Activated CD8-positive, alpha-beta memory T cell treated with anti-CD3 and anti-CD28 coated beads, Interleukin-2, amount 50 U/mL, for 1 hour (primary cell): Measurements from ENCODE around the gene PRPS1L1.

Source experiments
- DNase-seq: peaks from one replicate; pipeline ENCODE4 v3.0.0-alpha.2; 2020; ENCODE audit errors: extremely low read depth

The PRPS1L1 gene

GRCh38 chr7:18027628-18028027, at the start of gene PRPS1L1:
Gene PRPS1L1, minus strand, starts transcription at chr7:18027846.
- DNase-seq = no peak

- DNase-seq = no peak
Measured at GRCh38 chr7:18076461-18076860, 48.8 kb upstream of the PRPS1L1 start.

DNA sequence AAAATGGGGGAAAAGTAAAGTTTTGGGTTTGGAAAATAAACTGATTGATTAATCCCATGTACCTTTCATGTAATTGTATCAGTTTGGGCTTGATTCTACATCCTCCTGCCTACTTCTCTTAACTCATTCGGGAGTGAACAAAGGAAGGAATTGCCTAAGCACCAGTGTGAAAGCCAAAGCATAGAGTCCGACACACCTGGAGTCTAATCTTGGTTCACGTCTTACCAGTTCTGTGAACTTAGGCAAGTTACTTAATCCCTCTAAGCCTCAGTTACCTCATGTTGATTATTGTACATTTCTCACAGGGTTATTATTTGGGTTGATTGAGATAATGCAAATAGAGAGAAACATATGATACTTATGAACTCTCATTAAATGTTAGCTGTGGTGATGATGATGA, 41.1 kb upstream of the PRPS1L1 start:
- no peak for DNase-seq

GRCh38 chr7:18064242-18064838, 36.7 kb upstream of the PRPS1L1 start:
- no peak for DNase-seq

- no peak for DNase-seq
Measured at GRCh38 chr7:18063149-18063901, 35.7 kb upstream of the PRPS1L1 start.

GRCh38 chr7:18059171-18059570, 31.5 kb upstream of the PRPS1L1 start:
- no peak for DNase-seq

DNA sequence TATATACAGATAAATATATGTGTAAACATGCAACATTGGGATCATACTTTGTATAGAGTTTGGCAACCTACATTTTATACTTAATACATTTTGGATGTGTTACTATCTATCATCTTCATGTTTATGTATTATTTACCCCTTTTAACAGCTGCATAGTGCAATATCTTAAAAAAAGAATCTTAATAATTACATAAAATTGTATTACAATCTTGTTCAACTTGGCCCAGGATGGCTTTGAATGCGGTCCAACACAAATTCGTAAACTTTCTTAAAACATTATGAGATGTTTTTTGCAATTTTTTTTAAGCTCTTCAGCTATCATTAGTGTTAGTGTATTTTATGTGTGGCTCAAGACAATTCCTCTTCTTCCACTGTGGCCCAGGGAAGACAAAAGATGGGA, 26.3 kb upstream of the PRPS1L1 start:
- no peak for DNase-seq

DNA sequence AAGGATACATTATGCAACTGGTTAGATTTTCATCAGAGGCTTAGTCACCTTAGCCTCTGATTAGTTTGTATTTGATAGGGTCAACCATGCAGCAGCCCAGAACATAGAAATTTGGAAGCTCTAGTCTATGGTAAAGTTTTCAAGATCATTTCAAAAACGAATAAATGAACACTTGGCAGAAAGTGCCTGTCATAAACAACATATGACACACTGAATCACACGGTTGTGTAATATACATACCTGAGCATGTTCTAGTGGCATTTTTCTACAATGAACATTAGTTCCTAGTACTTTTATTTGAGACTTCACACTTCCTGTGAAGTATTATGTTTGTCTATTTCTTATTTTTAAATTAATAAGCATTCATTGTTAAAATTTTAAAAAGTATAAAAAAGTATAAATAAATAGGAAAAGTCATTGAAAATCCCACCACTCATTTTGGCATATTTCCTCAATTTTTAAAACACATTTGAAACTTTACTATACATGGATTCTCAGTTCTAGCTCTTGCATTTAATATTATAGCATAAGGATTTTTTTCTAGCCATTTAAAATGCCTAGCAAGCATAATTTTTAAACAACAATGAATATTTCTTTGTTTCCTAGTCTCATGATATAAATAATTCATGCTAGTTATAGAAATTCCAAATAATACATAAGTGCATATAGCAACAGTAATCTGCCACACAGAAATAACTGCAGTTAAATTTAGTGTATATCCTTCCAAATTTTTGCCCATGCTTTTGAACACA, 25.7 kb upstream of the PRPS1L1 start:
- DNase-seq = no peak

GRCh38 chr7:18049262-18049661, 21.6 kb upstream of the PRPS1L1 start:
- DNase-seq = no peak

- DNase-seq = no peak
Measured at GRCh38 chr7:18046601-18047000, 19.0 kb upstream of the PRPS1L1 start.

- no peak for DNase-seq
Measured at GRCh38 chr7:18045171-18045570, 17.5 kb upstream of the PRPS1L1 start.

GRCh38 chr7:18041191-18041590, 13.5 kb upstream of the PRPS1L1 start:
- no peak for DNase-seq

- no peak for DNase-seq
Measured at GRCh38 chr7:18040196-18040595, 12.6 kb upstream of the PRPS1L1 start.

GRCh38 chr7:18038382-18038781, 10.7 kb upstream of the PRPS1L1 start:
- no peak for DNase-seq

DNA sequence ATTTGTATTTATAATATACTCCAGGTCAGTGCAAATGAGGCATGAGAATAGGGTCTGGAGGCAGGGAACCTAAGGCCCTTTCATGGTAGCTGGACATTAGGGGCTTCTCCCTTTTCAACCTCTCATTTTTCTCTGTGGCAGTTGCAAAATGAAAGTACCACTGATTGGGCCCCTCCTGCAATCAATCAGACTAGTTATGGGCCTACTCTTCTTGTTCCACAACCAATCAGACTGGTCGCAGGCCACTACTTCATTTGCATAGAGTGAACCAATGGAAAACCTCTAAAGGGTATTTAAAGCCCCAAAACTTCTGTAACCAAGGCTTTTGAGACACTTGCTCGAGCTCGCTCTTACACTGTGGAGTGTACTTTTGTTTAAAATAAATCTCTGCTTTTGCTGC, 10.0 kb upstream of the PRPS1L1 start:
- DNase-seq = no peak

DNA sequence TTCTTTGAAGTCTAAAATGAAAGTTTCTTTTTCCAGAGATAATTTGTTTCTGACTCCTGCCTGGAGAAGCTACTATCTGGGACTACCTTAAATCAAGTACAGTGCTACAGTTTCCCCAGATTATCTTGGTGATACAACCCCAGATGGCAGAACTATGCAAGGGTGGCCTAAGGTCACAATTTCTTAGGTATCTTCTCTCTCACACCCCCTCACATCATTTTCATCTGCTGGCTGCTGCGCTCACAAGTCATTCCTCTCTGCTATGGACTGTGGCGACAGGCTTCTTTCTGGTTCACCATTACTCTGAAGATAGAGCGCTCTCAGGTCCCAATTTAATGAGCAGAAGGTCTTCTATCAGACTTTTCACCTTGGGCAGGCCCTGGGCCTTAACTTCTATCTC, 9.1 kb upstream of the PRPS1L1 start:
- DNase-seq = no peak

DNA sequence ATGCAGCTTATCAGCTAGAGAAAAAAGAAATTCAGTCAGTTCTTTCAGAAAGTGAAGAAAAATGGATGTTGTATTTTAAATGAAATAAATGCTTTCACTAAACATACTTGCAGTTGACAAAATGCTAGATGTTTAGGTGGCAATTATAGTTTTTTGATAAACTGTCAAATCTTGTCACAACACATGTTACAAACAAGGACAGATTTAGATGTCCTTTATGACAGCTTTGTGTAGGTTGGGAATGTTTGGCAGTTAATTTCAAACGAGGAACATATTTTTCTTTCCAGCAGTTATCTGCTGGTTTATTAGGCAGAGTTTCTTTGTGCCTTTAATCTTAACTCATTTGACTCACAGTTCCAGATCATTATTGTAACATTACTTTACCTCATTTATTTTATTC, 3.1 kb upstream of the PRPS1L1 start:
- no peak for DNase-seq

DNA sequence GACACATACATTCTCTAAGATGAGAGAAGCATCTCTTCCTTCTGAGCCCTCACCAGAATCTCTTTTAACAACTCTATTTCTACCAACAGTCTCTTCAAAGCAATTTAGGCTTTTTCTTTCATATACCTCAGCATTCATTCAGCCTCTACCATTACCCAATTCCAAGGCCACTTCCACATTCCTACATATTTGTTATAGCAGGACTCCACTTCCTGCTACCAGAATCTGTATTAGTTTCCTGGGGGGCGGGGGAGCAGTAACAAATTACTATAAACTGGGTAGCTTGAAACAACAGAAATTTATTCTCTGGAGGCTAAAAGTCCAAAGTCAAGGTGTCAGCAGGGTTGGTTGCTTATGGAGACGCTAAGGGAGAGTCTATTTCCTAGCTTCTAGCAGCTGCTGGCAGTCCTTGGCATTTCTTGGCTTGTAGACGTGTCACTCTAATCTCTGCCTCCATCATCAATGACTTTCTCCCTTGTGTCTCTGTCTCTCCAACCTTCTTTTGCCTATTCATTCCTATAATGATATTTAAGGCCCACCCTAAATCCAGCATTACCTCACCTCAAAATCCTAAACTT, 7.4 kb downstream of the PRPS1L1 start:
- no peak for DNase-seq

GRCh38 chr7:18019555-18019954, 8.1 kb downstream of the PRPS1L1 start:
- DNase-seq = no peak

DNA sequence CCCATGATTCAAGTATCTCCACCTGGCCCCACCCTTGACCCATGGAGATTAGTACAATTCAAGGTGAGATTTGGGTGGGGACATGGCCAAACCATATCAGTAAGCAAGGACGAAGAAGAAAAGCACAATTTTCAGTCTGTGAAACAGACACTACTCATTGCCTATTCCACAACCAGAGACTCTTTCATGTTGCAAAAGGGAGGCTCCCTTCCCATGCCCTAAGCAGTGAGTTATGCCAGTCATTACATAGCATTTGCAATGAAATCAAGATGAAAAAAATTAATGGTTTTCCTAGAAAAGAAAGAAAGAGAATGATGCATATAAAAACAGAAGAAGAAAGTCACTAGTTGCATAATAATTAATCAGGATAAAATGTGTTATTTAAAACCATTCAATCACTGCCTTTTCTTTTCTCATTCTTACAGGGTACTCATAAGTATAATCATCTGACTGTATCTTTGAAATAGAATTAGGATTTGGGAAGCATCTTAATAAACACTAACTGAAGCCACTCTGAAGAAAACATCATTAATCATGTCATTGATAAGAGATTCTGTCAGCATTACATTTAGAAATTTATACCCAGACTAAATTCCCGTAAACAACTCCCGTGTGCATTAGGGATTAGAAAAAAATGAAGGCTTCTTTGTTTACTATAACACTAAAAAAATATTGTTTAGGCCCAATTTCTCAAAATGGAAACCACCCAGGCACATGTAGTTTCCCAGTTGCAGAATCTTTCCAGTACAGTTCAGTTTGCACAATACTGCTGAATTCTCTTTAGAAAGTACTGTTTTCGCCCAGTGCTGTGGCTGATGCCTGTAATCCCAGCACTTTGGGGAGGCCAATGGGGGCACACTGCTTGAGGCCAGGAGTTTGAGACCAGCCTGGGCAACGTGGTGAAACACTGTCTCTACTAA, 9.1 kb downstream of the PRPS1L1 start:
- DNase-seq = no peak
